VCaP (cell line): ENCODE measurements around the gene HS3ST5.
"Not testable (repeated sequence)": the region's sequence is repeated elsewhere in the genome, so short reads cannot be mapped to it uniquely, and the experiment has no call there.

Experiments
- H3K27ac ChIP-seq: fragments of 450-650 bp; 2 replicates; pipeline ENCODE4 v1.5.1; 2017
- TF ChIP-seq, protein P1 (sequence below): fragments of 450-650 bp; conservative IDR thresholded peaks from 2 replicates; pipeline ENCODE4 v1.5.1; 2017; ENCODE audit warnings: mild to moderate bottlenecking, moderate library complexity

The HS3ST5 gene

DNA sequence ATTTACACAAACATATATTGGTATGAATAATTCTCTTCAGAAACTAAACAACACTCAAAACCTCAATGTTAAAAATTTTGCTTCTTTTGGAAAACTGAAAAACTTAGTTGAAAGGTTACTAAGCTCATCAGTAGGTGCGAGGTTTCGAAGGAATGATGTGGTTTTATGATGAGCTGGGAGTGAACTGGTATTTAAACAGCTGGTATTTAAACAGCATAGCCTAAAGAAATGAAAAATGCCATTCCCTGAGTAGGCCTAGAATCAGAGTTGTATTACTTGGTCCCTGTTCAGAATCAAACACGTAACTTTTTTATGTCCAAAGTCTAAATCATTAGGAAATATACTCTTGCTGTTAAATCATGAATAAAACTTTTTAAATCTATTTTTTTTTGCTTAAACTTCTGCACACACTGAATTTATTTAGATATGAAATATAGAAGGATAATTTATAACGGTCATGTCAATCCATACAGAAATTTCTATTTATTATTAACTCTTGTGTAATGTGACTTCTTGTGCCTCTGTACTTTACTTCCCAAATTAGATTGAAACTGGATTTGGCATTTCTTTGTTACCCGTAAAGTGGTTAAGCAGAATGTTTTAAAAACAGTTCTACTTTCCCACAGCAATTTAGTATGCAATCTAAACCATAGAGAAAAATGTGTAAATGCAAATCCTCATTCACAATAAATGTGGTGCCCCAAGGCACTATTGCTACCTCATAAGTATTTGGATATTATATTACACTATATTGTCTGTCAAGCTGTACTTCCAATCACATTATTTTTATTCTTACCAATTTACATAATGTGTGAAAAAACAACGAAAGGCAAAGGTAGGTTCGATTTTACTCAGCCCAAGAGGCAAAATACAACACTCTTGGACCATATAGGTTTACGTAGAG is 124.1 kb downstream of the HS3ST5 start:
- H3K27ac ChIP-seq = no peak overlapping the region
- TF ChIP-seq, protein P1, sequence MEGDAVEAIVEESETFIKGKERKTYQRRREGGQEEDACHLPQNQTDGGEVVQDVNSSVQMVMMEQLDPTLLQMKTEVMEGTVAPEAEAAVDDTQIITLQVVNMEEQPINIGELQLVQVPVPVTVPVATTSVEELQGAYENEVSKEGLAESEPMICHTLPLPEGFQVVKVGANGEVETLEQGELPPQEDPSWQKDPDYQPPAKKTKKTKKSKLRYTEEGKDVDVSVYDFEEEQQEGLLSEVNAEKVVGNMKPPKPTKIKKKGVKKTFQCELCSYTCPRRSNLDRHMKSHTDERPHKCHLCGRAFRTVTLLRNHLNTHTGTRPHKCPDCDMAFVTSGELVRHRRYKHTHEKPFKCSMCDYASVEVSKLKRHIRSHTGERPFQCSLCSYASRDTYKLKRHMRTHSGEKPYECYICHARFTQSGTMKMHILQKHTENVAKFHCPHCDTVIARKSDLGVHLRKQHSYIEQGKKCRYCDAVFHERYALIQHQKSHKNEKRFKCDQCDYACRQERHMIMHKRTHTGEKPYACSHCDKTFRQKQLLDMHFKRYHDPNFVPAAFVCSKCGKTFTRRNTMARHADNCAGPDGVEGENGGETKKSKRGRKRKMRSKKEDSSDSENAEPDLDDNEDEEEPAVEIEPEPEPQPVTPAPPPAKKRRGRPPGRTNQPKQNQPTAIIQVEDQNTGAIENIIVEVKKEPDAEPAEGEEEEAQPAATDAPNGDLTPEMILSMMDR = no peak

DNA sequence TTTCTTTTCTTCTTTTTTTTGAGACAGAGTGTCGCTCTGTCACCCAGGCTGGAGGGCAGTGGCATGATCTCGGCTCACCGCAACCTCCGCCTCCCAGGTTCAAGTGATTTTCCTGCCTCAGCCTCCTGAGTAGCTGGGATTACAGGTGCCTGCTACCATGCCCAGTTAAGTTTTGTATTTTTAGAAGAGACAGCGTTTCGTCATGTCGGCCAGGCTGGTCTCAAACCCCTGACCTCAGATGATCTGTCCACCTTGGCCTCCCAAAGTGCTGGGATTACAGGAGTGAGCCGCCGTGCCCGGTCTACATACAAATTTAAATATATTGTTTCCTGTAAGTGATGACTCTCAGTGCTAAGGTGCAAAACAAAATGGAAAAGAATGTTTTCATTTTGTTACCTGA is 124.8 kb downstream of the HS3ST5 start:
- H3K27ac ChIP-seq = not testable (repeated sequence)

DNA sequence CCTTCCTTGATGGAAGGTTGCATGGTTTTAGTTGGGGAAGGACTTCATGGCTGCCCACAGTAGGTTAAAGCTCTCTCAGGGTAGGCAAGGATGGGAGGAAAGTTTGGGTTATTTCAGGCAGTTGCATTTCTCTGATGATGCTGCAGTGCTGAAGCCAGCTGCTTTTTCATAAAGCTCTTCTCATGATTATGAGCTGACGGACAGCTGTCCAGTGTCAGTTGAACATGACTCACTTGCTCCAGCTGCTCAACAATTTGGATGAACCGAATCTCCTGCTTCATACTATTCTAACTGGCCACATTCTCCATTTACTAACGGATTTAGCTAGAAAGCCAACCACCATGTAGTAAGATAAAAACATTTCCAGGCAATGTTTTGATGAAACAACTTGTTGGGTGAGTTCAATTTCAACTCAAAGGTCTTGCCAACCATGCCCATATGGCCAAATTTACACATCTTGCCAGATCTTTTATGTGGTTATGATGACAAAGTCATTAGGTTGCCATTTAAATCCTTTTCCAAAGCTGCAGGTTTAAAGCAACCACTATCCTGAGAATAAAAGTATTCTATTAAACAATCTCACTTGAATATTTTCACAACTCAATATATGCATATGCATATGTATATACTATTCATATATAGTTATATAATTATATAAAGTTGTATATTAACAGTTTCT is 125.9 kb downstream of the HS3ST5 start:
- TF ChIP-seq, protein P1 = no peak
- H3K27ac ChIP-seq = no peak overlapping the region

DNA sequence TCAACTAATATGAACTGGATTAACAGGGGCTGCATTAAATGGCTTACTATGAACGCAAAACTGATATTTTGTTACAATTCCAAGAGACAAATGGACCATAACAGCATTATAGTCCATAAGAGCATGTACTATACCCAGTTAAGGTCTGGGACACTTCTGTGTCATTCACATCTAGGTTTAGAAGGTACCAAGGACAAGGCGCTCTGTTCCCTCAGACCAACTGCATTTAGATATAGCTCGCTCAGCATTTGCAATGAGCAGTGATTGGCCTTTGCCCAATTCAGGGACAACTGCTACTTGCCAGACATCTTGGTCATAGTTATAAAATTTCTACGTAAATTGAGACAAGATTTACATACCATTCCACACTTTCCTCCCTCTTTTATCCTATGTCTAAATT is 132.4 kb downstream of the HS3ST5 start:
- TF ChIP-seq, protein P1 = no peak
- no peak overlapping the region for H3K27ac ChIP-seq

DNA sequence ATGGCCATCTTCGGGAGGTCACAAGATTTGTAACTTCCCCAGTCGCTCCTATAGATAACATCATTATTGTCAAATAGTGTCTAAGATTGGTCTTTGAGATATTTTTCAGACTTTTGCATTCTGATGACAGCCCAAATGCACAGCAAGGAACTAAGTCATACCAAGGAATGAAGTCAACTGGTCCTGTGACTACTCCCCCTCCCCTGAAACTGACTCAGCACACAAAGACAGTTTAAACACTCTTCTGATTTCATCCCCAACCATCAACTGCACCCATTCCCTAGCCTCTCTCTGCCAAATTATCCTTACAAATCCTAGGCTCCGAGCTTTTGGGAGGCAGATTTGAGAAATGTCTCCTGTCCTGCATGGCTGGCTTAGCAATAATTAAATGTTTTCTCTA is 139.4 kb downstream of the HS3ST5 start:
- TF ChIP-seq, protein P1 = no peak
- no peak overlapping the region for H3K27ac ChIP-seq

DNA sequence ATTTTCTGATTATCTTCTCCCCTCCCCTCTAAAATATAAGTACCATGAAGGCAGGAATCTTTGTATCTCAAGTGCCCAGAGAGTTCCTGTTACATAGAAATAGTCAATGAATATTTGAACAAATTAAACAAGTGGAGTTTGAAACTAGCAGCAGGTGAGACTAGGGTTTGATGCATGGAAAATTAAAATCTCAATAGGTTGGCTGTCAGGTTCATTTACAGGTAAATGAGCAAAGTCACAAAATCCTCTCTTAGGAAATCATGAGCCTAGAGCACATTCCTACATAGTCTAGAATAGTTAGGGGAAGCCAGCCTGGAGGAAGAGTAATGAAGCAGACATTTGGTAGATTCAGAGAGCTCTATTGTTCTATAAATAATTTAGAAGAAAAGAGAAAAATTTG is 140.4 kb downstream of the HS3ST5 start:
- TF ChIP-seq, protein P1 = no peak
- H3K27ac ChIP-seq = no peak overlapping the region

DNA sequence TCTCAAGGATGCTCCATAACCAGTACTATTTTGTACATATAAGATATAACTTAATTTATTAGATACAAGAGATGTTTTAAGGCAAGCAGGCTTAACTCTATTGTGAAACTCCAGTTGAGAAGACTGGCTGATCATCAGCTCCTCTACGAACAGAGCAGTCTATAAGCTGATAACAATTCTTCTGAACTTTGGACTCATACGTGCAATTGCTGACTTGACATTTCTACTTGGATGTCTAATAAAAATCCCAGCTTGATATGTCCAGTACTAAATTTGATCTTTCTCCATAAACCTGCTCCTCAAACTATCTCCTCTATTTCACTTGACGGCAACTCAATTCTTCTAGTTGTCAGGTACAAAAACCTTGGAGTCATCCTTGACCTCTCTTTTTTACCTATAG is 141.9 kb downstream of the HS3ST5 start:
- no peak overlapping the region for H3K27ac ChIP-seq
- TF ChIP-seq, protein P1 = no peak
